ENCODE data around the gene STMN3. TPM values are rescaled to one million over a fixed set of nuclear protein-coding genes. Genes with fewer than 3 reads are reported as not detected.
A peak's percentile ranks its signal among the peaks of the same experiment; 100 is the strongest.

STMN3 gene
- total and polyA plus RNA-seq, 2 of the 8 experiments (the other 6 are each of a cell fraction or from before 2014, with no cell fraction given) = 51.5 to 63.1 TPM

DNA sequence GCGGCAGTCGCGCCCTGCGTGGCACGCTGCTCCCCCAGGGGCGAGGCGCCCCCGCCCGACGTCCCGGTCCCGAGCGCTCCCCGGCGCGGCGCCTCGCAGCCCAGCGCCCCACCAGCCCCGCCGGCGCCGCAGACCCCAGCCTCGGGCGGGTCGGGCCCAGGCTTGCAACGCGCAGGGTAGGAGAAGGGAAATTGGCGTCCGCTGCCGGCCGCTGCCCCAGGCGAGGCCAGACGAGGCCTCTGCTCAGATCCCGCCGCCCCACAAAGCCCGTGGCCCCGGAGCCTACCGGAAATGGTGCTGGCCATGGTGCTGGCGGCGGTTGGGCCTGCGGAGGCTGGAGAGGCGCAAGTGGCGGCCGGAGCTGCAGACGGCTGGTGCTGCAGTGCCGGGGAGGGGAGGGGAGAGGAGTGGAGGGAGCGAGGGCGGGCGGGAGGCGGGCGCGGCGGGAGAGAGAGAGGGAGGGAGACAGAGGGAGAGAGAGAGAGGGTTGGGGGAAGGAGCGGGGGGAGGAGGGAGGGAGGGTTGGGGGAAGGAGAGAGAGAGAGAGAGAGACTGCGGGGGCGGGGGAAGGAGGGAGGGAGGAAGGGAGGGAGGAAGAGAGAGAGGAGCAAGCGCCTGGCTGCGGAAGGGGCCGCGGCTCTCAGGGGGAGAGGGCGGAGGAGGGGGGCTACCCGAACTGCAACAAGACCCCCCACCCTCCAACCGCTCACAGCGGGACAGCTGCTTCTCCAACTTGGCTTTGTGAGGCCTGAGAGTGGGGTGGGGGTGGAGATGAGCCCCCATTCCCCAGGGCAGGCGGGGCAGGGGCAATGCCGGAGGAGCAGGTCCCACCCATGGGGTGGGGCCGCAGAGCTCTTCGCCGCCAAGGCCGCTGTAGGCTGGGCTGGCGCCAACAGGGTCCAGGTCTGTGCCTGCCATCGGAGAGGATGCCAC, at the start of gene STMN3 (continued):
- TF ChIP-seq, protein P1, sequence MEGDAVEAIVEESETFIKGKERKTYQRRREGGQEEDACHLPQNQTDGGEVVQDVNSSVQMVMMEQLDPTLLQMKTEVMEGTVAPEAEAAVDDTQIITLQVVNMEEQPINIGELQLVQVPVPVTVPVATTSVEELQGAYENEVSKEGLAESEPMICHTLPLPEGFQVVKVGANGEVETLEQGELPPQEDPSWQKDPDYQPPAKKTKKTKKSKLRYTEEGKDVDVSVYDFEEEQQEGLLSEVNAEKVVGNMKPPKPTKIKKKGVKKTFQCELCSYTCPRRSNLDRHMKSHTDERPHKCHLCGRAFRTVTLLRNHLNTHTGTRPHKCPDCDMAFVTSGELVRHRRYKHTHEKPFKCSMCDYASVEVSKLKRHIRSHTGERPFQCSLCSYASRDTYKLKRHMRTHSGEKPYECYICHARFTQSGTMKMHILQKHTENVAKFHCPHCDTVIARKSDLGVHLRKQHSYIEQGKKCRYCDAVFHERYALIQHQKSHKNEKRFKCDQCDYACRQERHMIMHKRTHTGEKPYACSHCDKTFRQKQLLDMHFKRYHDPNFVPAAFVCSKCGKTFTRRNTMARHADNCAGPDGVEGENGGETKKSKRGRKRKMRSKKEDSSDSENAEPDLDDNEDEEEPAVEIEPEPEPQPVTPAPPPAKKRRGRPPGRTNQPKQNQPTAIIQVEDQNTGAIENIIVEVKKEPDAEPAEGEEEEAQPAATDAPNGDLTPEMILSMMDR (IDR thresholded peaks at IDR 0.05; ENCODE audit: control extremely low read depth in 1 of 3, insufficient read depth in 1 of 3, low read depth in 1 of 3, low read length in 3 of 3) = no peak
- TF ChIP-seq TEAD4 (IDR thresholded peaks at IDR 0.05; ENCODE audit: low read depth, low read length) = no peak
- TF ChIP-seq, protein P2, sequence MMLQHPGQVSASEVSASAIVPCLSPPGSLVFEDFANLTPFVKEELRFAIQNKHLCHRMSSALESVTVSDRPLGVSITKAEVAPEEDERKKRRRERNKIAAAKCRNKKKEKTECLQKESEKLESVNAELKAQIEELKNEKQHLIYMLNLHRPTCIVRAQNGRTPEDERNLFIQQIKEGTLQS (IDR thresholded peaks at IDR 0.05; ENCODE audit: insufficient read depth, low read depth, low read length) = no peak
- TF ChIP-seq CTBP2 (IDR thresholded peaks at IDR 0.05; ENCODE audit: borderline replicate concordance, insufficient read depth, insufficient read length, low read length) = peak; percentile 85
- no peak for TF ChIP-seq SIX5 (IDR thresholded peaks at IDR 0.05; ENCODE audit: low read depth, low read length)
- TF ChIP-seq CHD2 (IDR thresholded peaks at IDR 0.05; ENCODE audit: low read length) = 0 out of 2 replicates have a peak, but pooled peaks have one; percentile 45
- no peak for TF ChIP-seq CBX5 (IDR thresholded peaks at IDR 0.05; ENCODE audit: low read depth, low read length)
- peak; percentile 24 for TF ChIP-seq NANOG (IDR thresholded peaks at IDR 0.05; ENCODE audit: insufficient read depth, low read depth, low read length, poor library complexity, severe bottlenecking)
- TF ChIP-seq CBX8 (IDR thresholded peaks at IDR 0.05; ENCODE audit: borderline replicate concordance, low read depth, low read length) = no peak
- TF ChIP-seq KDM4A (IDR thresholded peaks at IDR 0.05; ENCODE audit: low read depth, low read length, severe bottlenecking) = no peak
- TF ChIP-seq KDM5A (IDR thresholded peaks at IDR 0.05; ENCODE audit: low read length) = no peak
- no peak for TF ChIP-seq YY1 (IDR thresholded peaks at IDR 0.05; ENCODE audit: low read depth, low read length)
- TF ChIP-seq RNF2 (IDR thresholded peaks at IDR 0.05; ENCODE audit: borderline replicate concordance, low read depth, low read length, missing control alignments, poor library complexity, severe bottlenecking) = no peak
- 0 out of 2 replicates have a peak, but pooled peaks have one; percentile 3 for TF ChIP-seq PHF8 (conservative IDR thresholded peaks at IDR 0.05; ENCODE audit: low read depth, low read length)
- no peak for TF ChIP-seq BACH1 (IDR thresholded peaks at IDR 0.05; ENCODE audit: low read length)
- TF ChIP-seq JUN (IDR thresholded peaks at IDR 0.05; ENCODE audit: low read depth, low read length) = no peak
- no peak for TF ChIP-seq SP2 (IDR thresholded peaks at IDR 0.05; ENCODE audit: low read length)
- TF ChIP-seq KDM1A (IDR thresholded peaks at IDR 0.05; ENCODE audit: borderline replicate concordance, low read length) = no peak
- TF ChIP-seq, protein P3, sequence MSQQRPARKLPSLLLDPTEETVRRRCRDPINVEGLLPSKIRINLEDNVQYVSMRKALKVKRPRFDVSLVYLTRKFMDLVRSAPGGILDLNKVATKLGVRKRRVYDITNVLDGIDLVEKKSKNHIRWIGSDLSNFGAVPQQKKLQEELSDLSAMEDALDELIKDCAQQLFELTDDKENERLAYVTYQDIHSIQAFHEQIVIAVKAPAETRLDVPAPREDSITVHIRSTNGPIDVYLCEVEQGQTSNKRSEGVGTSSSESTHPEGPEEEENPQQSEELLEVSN (IDR thresholded peaks at IDR 0.05) = no peak

Data from H1 (cell line).